HEK293 (cell line): ENCODE measurements around the gene SMIM41.

Experiments
- EGR2 ChIP-seq: fragments of 450-650 bp; formaldehyde crosslinking; IDR thresholded peaks from 2 replicates; pipeline ENCODE4 v1.5.1; 2016; ENCODE audit warnings: low read depth, missing biosample characterization, missing genetic modification characterization
- GLI2 ChIP-seq: fragments of 450-650 bp; formaldehyde crosslinking; IDR thresholded peaks from 2 replicates; pipeline ENCODE4; 2017; ENCODE audit warnings: missing biosample characterization, missing genetic modification characterization, low read depth, borderline replicate concordance
- GLIS1 ChIP-seq: fragments of 450-650 bp; formaldehyde crosslinking; IDR thresholded peaks from 2 replicates; pipeline ENCODE4 v1.5.1; 2016; ENCODE audit warnings: missing biosample characterization, missing genetic modification characterization
- MEIS1 ChIP-seq: sonication (generic); formaldehyde crosslinking; IDR thresholded peaks from 2 replicates; pipeline ENCODE4 v1.8.1; 2022; ENCODE audit warnings: missing genetic modification reagents, mild to moderate bottlenecking, borderline replicate concordance
- YY1 ChIP-seq: fragments of 450-650 bp; formaldehyde crosslinking; IDR thresholded peaks from 2 replicates; pipeline ENCODE4 v1.5.1; 2018; ENCODE audit warnings: missing biosample characterization, missing genetic modification characterization
- ZBTB21 ChIP-seq: fragments of 450-650 bp; formaldehyde crosslinking; IDR thresholded peaks from 2 replicates; pipeline ENCODE4 v1.5.1; 2017; ENCODE audit warnings: missing biosample characterization, missing genetic modification characterization
- ZFHX2 ChIP-seq: fragments of 450-650 bp; formaldehyde crosslinking; conservative IDR thresholded peaks from 2 replicates; pipeline ENCODE4 v1.5.1; 2016; ENCODE audit warnings: missing biosample characterization, missing genetic modification characterization
- ZNF10 ChIP-seq: fragments of 450-650 bp; formaldehyde crosslinking; IDR thresholded peaks from 2 replicates; pipeline ENCODE4 v1.5.1; 2017; ENCODE audit warnings: missing biosample characterization, missing genetic modification characterization
- ZNF121 ChIP-seq: fragments of 450-650 bp; formaldehyde crosslinking; IDR thresholded peaks from 2 replicates; pipeline ENCODE4 v1.5.1; 2016; ENCODE audit warnings: missing biosample characterization, missing genetic modification characterization
- ZNF133 ChIP-seq: fragments of 450-650 bp; formaldehyde crosslinking; IDR thresholded peaks from 2 replicates; pipeline ENCODE4 v1.5.1; 2016; ENCODE audit warnings: missing biosample characterization, missing genetic modification characterization
- ZNF138 ChIP-seq: fragments of 450-650 bp; formaldehyde crosslinking; IDR thresholded peaks from 2 replicates; pipeline ENCODE4 v1.5.1; 2016; ENCODE audit warnings: missing biosample characterization, missing genetic modification characterization, borderline replicate concordance
- ZNF140 ChIP-seq: fragments of 450-650 bp; formaldehyde crosslinking; IDR thresholded peaks from 2 replicates; pipeline ENCODE4 v1.5.1; 2016; ENCODE audit warnings: missing biosample characterization, missing genetic modification characterization
- ZNF174 ChIP-seq: fragments of 450-650 bp; formaldehyde crosslinking; IDR thresholded peaks from 2 replicates; pipeline ENCODE4 v1.5.0; 2017; ENCODE audit warnings: missing biosample characterization, mild to moderate bottlenecking, missing genetic modification characterization
- ZNF175 ChIP-seq: fragments of 450-650 bp; formaldehyde crosslinking; IDR thresholded peaks from 2 replicates; pipeline ENCODE4 v1.5.1; 2016; ENCODE audit warnings: missing biosample characterization, missing genetic modification characterization
- ZNF184 ChIP-seq: fragments of 450-650 bp; IDR thresholded peaks from 2 replicates; pipeline ENCODE4 v1.5.1; 2018; ENCODE audit warnings: missing biosample characterization, mild to moderate bottlenecking, missing genetic modification characterization
- ZNF19 ChIP-seq: fragments of 450-650 bp; formaldehyde crosslinking; IDR thresholded peaks from 2 replicates; pipeline ENCODE4; 2016; ENCODE audit warnings: missing biosample characterization, missing genetic modification characterization, low read depth
- ZNF2 ChIP-seq: fragments of 450-650 bp; formaldehyde crosslinking; IDR thresholded peaks from 2 replicates; pipeline ENCODE4 v1.5.1; 2016; ENCODE audit warnings: missing biosample characterization, missing genetic modification characterization
- ZNF223 ChIP-seq: fragments of 450-650 bp; formaldehyde crosslinking; IDR thresholded peaks from 2 replicates; pipeline ENCODE4 v1.5.1; 2016; ENCODE audit warnings: missing biosample characterization, missing genetic modification characterization
- ZNF302 ChIP-seq: fragments of 450-650 bp; formaldehyde crosslinking; IDR thresholded peaks from 2 replicates; pipeline ENCODE4 v1.5.1; 2016; ENCODE audit warnings: missing biosample characterization, missing genetic modification characterization, low read depth
- ZNF341 ChIP-seq: fragments of 450-650 bp; formaldehyde crosslinking; IDR thresholded peaks from 2 replicates; pipeline ENCODE4; 2016; ENCODE audit warnings: low read depth, missing biosample characterization, missing genetic modification characterization
- ZNF354C ChIP-seq: fragments of 450-650 bp; formaldehyde crosslinking; IDR thresholded peaks from 2 replicates; pipeline ENCODE4 v1.5.1; 2016; ENCODE audit warnings: missing biosample characterization, missing genetic modification characterization, low read depth, borderline replicate concordance
- ZNF510 ChIP-seq: fragments of 450-650 bp; formaldehyde crosslinking; IDR thresholded peaks from 2 replicates; pipeline ENCODE4 v1.5.1; 2018; ENCODE audit warnings: mild to moderate bottlenecking, missing genetic modification characterization, missing biosample characterization; ENCODE audit not compliant: insufficient replicate concordance
- ZNF544 ChIP-seq: fragments of 450-650 bp; formaldehyde crosslinking; IDR thresholded peaks from 2 replicates; pipeline ENCODE4 v1.5.0; 2017; ENCODE audit warnings: missing biosample characterization, missing genetic modification characterization
- ZNF610 ChIP-seq: fragments of 450-650 bp; formaldehyde crosslinking; IDR thresholded peaks from 2 replicates; pipeline ENCODE4 v1.5.1; 2016; ENCODE audit warnings: missing biosample characterization, missing genetic modification characterization, borderline replicate concordance
- ZNF624 ChIP-seq: fragments of 450-650 bp; formaldehyde crosslinking; IDR thresholded peaks from 2 replicates; pipeline ENCODE4 v1.5.1; 2017; ENCODE audit warnings: missing biosample characterization, missing genetic modification characterization
- ZNF654 ChIP-seq: fragments of 450-650 bp; formaldehyde crosslinking; IDR thresholded peaks from 2 replicates; pipeline ENCODE4 v1.5.1; 2016; ENCODE audit warnings: low read depth, missing biosample characterization, missing genetic modification characterization
- ZNF792 ChIP-seq: fragments of 450-650 bp; formaldehyde crosslinking; IDR thresholded peaks from 2 replicates; pipeline ENCODE4 v1.5.1; 2016; ENCODE audit warnings: missing biosample characterization, missing genetic modification characterization
- TF ChIP-seq, protein P1 (sequence below): fragments of 450-650 bp; IDR thresholded peaks from 2 replicates; pipeline ENCODE4 v1.5.1; 2018; ENCODE audit warnings: missing biosample characterization, missing genetic modification characterization
- TF ChIP-seq, protein P2 (sequence below): sonication (generic); formaldehyde crosslinking; IDR thresholded peaks from 2 replicates; pipeline ENCODE4 v1.8.1; 2022; ENCODE audit warnings: mild to moderate bottlenecking, moderate library complexity, missing genetic modification reagents
- TF ChIP-seq, protein P3 (sequence below): fragments of 450-650 bp; formaldehyde crosslinking; IDR thresholded peaks from 2 replicates; pipeline ENCODE4 v1.5.1; 2017; ENCODE audit warnings: missing biosample characterization, missing genetic modification characterization
- TF ChIP-seq, protein P4 (sequence below): fragments of 450-650 bp; formaldehyde crosslinking; IDR thresholded peaks from 2 replicates; pipeline ENCODE4 v1.5.1; 2016; ENCODE audit warnings: missing biosample characterization, missing genetic modification characterization
- TF ChIP-seq, protein P5 (sequence below): fragments of 450-650 bp; formaldehyde crosslinking; IDR thresholded peaks from 2 replicates; pipeline ENCODE4 v1.5.1; 2016; ENCODE audit warnings: missing biosample characterization, missing genetic modification characterization

SMIM41 gene

DNA sequence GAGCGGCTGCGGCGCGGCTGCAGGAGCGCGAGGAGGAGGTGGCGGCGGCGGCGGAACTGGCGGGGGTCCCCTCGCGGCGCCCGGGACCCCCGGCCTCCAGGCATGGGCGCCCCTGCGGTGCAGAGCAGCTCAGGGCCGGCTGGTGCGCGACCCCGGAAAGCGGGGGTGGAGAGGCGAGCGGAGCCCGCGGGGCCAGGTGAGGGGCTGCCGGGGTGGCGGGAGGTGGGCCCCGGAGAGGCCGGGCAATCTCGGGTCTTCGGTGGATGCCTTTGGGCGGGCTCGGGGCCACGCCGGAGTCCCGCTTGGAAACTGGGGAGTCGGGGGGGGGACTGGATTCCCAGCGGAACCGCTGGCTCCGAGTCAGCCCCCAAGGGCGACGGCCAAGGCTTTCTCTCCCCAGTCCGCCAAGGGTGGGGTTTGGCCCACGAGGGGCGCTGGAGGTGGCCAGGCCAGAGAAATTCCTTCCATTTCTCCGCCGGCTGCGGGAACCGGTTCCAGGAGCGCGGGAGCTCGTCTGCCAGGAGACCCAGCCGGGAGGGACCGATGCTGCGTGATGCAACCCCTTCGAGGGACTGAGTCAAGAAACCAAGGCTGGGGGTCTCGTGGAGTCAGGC is 42.1 kb upstream of the SMIM41 start (continued):
- TF ChIP-seq ZNF654 (tag by site-specific recombination) (no peak), ZNF184 (tag by site-specific recombination) (no peak), ZNF223 (no peak), MEIS1 (CRISPR knock-in tag) (no peak), ZNF302 (tag by site-specific recombination) (no peak), ZNF121 (no peak), ZNF174 (tag by site-specific recombination) (no peak), ZNF138 (no peak), ZBTB21 (tag by site-specific recombination) (no peak), ZNF510 (tag by site-specific recombination) (no peak), ZNF610 (tag by site-specific recombination) (no peak), ZNF2 (tag by site-specific recombination) (no peak), ZNF792 (tag by site-specific recombination) (no peak), ZNF544 (tag by site-specific recombination) (no peak), YY1 (tag by site-specific recombination) (no peak; the same call in 1 of the 2 replicates), GLI2 (tag by site-specific recombination) (no peak), ZNF175 (tag by site-specific recombination) (no peak), ZNF133 (no peak), ZFHX2 (no peak), ZNF140 (no peak), EGR2 (tag by site-specific recombination) (no peak), ZNF624 (no peak), GLIS1 (tag by site-specific recombination) (peak; percentile 65), ZNF341 (tag by site-specific recombination) (peak; percentile 94), ZNF19 (tag by site-specific recombination) (no peak), ZNF10 (no peak), ZNF354C (no peak)
- TF ChIP-seq, protein P1, sequence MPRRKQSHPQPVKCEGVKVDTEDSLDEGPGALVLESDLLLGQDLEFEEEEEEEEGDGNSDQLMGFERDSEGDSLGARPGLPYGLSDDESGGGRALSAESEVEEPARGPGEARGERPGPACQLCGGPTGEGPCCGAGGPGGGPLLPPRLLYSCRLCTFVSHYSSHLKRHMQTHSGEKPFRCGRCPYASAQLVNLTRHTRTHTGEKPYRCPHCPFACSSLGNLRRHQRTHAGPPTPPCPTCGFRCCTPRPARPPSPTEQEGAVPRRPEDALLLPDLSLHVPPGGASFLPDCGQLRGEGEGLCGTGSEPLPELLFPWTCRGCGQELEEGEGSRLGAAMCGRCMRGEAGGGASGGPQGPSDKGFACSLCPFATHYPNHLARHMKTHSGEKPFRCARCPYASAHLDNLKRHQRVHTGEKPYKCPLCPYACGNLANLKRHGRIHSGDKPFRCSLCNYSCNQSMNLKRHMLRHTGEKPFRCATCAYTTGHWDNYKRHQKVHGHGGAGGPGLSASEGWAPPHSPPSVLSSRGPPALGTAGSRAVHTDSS (tag by site-specific recombination) = no peak
- TF ChIP-seq, protein P2, sequence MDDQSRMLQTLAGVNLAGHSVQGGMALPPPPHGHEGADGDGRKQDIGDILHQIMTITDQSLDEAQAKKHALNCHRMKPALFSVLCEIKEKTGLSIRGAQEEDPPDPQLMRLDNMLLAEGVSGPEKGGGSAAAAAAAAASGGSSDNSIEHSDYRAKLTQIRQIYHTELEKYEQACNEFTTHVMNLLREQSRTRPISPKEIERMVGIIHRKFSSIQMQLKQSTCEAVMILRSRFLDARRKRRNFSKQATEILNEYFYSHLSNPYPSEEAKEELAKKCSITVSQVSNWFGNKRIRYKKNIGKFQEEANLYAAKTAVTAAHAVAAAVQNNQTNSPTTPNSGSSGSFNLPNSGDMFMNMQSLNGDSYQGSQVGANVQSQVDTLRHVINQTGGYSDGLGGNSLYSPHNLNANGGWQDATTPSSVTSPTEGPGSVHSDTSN (CRISPR knock-in tag) = no peak
- TF ChIP-seq, protein P3, sequence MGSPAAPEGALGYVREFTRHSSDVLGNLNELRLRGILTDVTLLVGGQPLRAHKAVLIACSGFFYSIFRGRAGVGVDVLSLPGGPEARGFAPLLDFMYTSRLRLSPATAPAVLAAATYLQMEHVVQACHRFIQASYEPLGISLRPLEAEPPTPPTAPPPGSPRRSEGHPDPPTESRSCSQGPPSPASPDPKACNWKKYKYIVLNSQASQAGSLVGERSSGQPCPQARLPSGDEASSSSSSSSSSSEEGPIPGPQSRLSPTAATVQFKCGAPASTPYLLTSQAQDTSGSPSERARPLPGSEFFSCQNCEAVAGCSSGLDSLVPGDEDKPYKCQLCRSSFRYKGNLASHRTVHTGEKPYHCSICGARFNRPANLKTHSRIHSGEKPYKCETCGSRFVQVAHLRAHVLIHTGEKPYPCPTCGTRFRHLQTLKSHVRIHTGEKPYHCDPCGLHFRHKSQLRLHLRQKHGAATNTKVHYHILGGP (tag by site-specific recombination) = no peak
- TF ChIP-seq, protein P4, sequence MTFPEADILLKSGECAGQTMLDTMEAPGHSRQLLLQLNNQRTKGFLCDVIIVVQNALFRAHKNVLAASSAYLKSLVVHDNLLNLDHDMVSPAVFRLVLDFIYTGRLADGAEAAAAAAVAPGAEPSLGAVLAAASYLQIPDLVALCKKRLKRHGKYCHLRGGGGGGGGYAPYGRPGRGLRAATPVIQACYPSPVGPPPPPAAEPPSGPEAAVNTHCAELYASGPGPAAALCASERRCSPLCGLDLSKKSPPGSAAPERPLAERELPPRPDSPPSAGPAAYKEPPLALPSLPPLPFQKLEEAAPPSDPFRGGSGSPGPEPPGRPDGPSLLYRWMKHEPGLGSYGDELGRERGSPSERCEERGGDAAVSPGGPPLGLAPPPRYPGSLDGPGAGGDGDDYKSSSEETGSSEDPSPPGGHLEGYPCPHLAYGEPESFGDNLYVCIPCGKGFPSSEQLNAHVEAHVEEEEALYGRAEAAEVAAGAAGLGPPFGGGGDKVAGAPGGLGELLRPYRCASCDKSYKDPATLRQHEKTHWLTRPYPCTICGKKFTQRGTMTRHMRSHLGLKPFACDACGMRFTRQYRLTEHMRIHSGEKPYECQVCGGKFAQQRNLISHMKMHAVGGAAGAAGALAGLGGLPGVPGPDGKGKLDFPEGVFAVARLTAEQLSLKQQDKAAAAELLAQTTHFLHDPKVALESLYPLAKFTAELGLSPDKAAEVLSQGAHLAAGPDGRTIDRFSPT (tag by site-specific recombination) = no peak
- TF ChIP-seq, protein P5, sequence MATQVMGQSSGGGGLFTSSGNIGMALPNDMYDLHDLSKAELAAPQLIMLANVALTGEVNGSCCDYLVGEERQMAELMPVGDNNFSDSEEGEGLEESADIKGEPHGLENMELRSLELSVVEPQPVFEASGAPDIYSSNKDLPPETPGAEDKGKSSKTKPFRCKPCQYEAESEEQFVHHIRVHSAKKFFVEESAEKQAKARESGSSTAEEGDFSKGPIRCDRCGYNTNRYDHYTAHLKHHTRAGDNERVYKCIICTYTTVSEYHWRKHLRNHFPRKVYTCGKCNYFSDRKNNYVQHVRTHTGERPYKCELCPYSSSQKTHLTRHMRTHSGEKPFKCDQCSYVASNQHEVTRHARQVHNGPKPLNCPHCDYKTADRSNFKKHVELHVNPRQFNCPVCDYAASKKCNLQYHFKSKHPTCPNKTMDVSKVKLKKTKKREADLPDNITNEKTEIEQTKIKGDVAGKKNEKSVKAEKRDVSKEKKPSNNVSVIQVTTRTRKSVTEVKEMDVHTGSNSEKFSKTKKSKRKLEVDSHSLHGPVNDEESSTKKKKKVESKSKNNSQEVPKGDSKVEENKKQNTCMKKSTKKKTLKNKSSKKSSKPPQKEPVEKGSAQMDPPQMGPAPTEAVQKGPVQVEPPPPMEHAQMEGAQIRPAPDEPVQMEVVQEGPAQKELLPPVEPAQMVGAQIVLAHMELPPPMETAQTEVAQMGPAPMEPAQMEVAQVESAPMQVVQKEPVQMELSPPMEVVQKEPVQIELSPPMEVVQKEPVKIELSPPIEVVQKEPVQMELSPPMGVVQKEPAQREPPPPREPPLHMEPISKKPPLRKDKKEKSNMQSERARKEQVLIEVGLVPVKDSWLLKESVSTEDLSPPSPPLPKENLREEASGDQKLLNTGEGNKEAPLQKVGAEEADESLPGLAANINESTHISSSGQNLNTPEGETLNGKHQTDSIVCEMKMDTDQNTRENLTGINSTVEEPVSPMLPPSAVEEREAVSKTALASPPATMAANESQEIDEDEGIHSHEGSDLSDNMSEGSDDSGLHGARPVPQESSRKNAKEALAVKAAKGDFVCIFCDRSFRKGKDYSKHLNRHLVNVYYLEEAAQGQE (tag by site-specific recombination) = 0 out of 2 replicates have a peak, but pooled peaks have one; percentile 20
